B cell (primary cell): ENCODE results near the gene MED13. TPM values are rescaled to one million over a fixed set of nuclear protein-coding genes. Genes with fewer than 3 reads are reported as not detected.

Experiments
- ATAC-seq: fragments of 200-7000 bp; cut with Tn5 transposase; one replicate; pipeline ENCODE4 v1.10.0; 2021; ENCODE audit warnings: low read depth, mild to moderate bottlenecking, moderate number of reproducible peaks, moderate library complexity
- CTCF ChIA-PET: fragments of 350-600 bp; sonication (Branson Sonifier 250); formaldehyde crosslinking; loops from one replicate; lab custom pipeline; 2021; ENCODE audit warnings: antibody characterized with exemption, inconsistent platforms; lab: Charles Lee
- POLR2A ChIA-PET: fragments of 350-600 bp; sonication (Branson Sonifier 250); formaldehyde crosslinking; loops from one replicate; lab custom pipeline; 2021; ENCODE audit warnings: antibody characterized with exemption; lab: Charles Lee
- DNase-seq: peaks from one replicate; pipeline ENCODE4 v3.0.0; 2013
- H2AFZ ChIP-seq: 2 replicates; pipeline ENCODE4 v1.6.1; 2012; ENCODE audit warnings: mild to moderate bottlenecking, low read depth, low read length; ENCODE audit not compliant: insufficient read depth, poor library complexity, severe bottlenecking
- H3K27ac ChIP-seq, 2 donors: 1 replicate in 1 of 2; 2 replicates in 1 of 2; pipeline ENCODE4 v1.5.1; 2012 to 2013; ENCODE audit warnings: low read length in 2 of 2, mild to moderate bottlenecking in 2 of 2, moderate library complexity in 1 of 2
- H3K27me3 ChIP-seq, 4 experiments: fragments of 200-600 bp in 1 of 4; sonication (generic) in 1 of 4; replicated peaks in 1 of 4; 1 replicate in 2 of 4; 2 replicates in 2 of 4; pipeline versions ENCODE4 v1.6.1 to v1.7.0; 2013 to 2016; ENCODE audit warnings: low read length in 3 of 4, mild to moderate bottlenecking in 2 of 4, mixed read lengths in 1 of 4, moderate library complexity in 1 of 4; ENCODE audit not compliant: insufficient read depth in 4 of 4, control insufficient read depth in 3 of 4; ENCODE audit errors: control extremely low read depth in 1 of 4
- H3K36me3 ChIP-seq, 2 experiments: replicated peaks in 1 of 2; 1 replicate in 1 of 2; 2 replicates in 1 of 2; pipeline versions ENCODE4 v1.6.1 to v1.7.1; 2013; ENCODE audit warnings: low read length in 1 of 2; ENCODE audit not compliant: insufficient read depth in 2 of 2, control insufficient read depth in 1 of 2; ENCODE audit errors: control extremely low read depth in 1 of 2, extremely low read depth in 1 of 2
- H3K4me1 ChIP-seq, 2 donors: fragments of 200-600 bp in 1 of 2; sonication (generic) in 1 of 2; 1 replicate in 1 of 2; 2 replicates in 1 of 2; pipeline versions ENCODE4 v1.5.1 to v1.6.1; 2013 to 2017; ENCODE audit warnings: low read length in 2 of 2; ENCODE audit not compliant: control insufficient read depth in 2 of 2, insufficient read depth in 2 of 2
- H3K4me2 ChIP-seq: replicated peaks from 2 replicates; pipeline ENCODE3; 2012; ENCODE audit warnings: mild to moderate bottlenecking, low read depth, low read length; ENCODE audit not compliant: poor library complexity, severe bottlenecking
- H3K4me3 ChIP-seq, 5 experiments: fragments of 200-600 bp in 1 of 5; sonication (generic) in 1 of 5; 1 replicate in 3 of 5; 2 replicates in 2 of 5; pipeline versions ENCODE4 v1.5.1 to v1.7.0; 2011 to 2016; ENCODE audit warnings: low read length in 4 of 5, mild to moderate bottlenecking in 4 of 5, low read depth in 2 of 5, control low read depth in 1 of 5, moderate library complexity in 1 of 5; ENCODE audit not compliant: insufficient read depth in 1 of 5; ENCODE audit errors: control extremely low read depth in 1 of 5, extremely low read depth in 1 of 5
- H3K79me2 ChIP-seq: fragments of 200-600 bp; sonication (generic); one replicate; pipeline ENCODE4 v1.6.0; 2016; ENCODE audit warnings: low read length; ENCODE audit not compliant: control insufficient read depth, insufficient read depth
- H3K9ac ChIP-seq: fragments of 200-600 bp; sonication (generic); 2 replicates; pipeline ENCODE4 v1.6.1; 2017; ENCODE audit warnings: mild to moderate bottlenecking, low read length, moderate library complexity
- H3K9me3 ChIP-seq, 3 donors: one replicate each; pipeline versions ENCODE4 v1.6.1 to v1.7.1; 2013; ENCODE audit warnings: low read length in 2 of 3; ENCODE audit not compliant: control insufficient read depth in 2 of 3, insufficient read depth in 1 of 3; ENCODE audit errors: control extremely low read depth in 1 of 3
- H4K20me1 ChIP-seq: 2 replicates; pipeline ENCODE4 v1.6.0; 2012; ENCODE audit warnings: mild to moderate bottlenecking, low read length; ENCODE audit not compliant: insufficient read depth, control insufficient read depth, poor library complexity, severe bottlenecking
- H3K27ac Mint-ChIP-seq: one replicate; pipeline ENCODE4 v1.8.0; 2021; ENCODE audit warnings: mixed read lengths
- H3K27me3 Mint-ChIP-seq: one replicate; pipeline ENCODE4 v1.8.0; 2021; ENCODE audit warnings: mixed read lengths
- H3K4me1 Mint-ChIP-seq: one replicate; pipeline ENCODE4 v1.8.0; 2021; ENCODE audit warnings: mixed read lengths
- H3K4me3 Mint-ChIP-seq: one replicate; pipeline ENCODE4 v1.8.0; 2021; ENCODE audit warnings: mixed read lengths
- H3K9me3 Mint-ChIP-seq: one replicate; pipeline ENCODE4 v1.8.0; 2022; ENCODE audit warnings: mixed read lengths; ENCODE audit not compliant: insufficient read depth
- EZH2 ChIP-seq: IDR thresholded peaks from 2 replicates; pipeline ENCODE4 v1.6.1; 2012; ENCODE audit warnings: borderline replicate concordance, low read depth, mild to moderate bottlenecking, moderate library complexity, low read length; ENCODE audit not compliant: insufficient read depth, poor library complexity, severe bottlenecking
- WGBS: methylation state at CpG from one replicate; pipeline ENCODE4 v1.1.5; 2013; ENCODE audit warnings: missing lambda C conversion rate; ENCODE audit not compliant: insufficient coverage; 5-methylcytosine and 5-hydroxymethylcytosine counted together
- intact Hi-C: fragments of 100-400 bp; cut with micrococcal nuclease; formaldehyde crosslinking; loops from one replicate; pipeline ENCODE4 v1.10.0; 2022
- polyA plus RNA-seq: library from polyadenylated mRNA; depleted of rRNA; stranded (reverse); fragments of >200 nt; gene quantifications from 2 replicates; pipeline ENCODE4 v1.2.3, GENCODE V29; 2012
- total RNA-seq, 2 donors: library from RNA; stranded (reverse); fragments of 120-200 nt in 1 of 2; gene quantifications; 1 replicate in 1 of 2; 2 replicates in 1 of 2; pipeline versions ENCODE4 v1.2.3 to v1.2.4, GENCODE V29; 2013 to 2022
- TF ChIP-seq, protein P1 (sequence below): fragments of 200-600 bp; IDR thresholded peaks from one replicate; pipeline ENCODE4 v1.8.0; 2022; ENCODE audit warnings: antibody characterized with exemption, mild to moderate bottlenecking

Gene MED13
- total and polyA plus RNA-seq, 2 donors (not counting 1 experiment from before 2014, with no cell fraction given): 17.3 to 120 TPM

DNA sequence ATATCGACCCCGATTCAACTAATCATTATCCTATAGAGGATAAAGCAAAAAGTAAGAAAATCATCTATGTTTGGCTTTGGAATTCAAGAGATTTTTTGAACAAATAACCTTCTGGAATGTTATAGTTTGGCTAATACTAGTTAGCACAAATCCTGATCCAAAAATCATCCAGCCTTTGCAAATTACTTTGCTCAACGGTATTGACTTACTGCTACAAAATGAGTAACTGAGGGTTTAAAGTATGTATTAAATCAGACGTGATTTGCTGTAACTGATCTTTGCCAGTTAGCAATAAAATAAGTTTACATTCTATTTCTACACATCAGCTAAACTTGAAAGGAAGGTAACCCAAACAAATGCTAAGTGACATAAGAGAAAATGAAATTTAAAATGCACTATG lies 6.5 kb downstream of the MED13 start:
- Histone ChIP-seq H3K36me3 (peaks cover 0 to 34% of the 10 kb centered on the region in 2 experiments), H3K4me1 (peaks cover 9 to 21% of the 10 kb centered on the region in 2 donors), H3K27me3 (no peaks in the 10 kb centered on the region), H3K4me3 (no peak overlapping the region), H3K4me2 (no peak overlapping the region), H4K20me1 (peaks cover 60% of the 10 kb centered on the region), H3K9me3 (no peaks in the 10 kb centered on the region), H3K9ac (no peak overlapping the region), H3K79me2 (peaks cover 99% of the 10 kb centered on the region), H2AFZ (no peak overlapping the region), H3K27ac (no peak overlapping the region)
- Mint-ChIP-seq H3K9me3 (no peaks in the 10 kb centered on the region), H3K27ac (no peak overlapping the region), H3K4me3 (no peak overlapping the region), H3K27me3 (no peaks in the 10 kb centered on the region), H3K4me1 (peaks cover 53% of the 10 kb centered on the region)
- ATAC-seq: no peak
- CTCF ChIA-PET: interaction anchor here (3.6 kb wide), 1 partner anchor 51 kb away, joined by 14 read pairs; no protein-coding TSS in a partner anchor
- POLR2A ChIA-PET: no interaction called here
- no peak for DNase-seq
- intact Hi-C loops: no loop called here
- no CpG with 5 or more reads among the region's 4 CpGs for WGBS
- no peak for TF ChIP-seq EZH2
- TF ChIP-seq, protein P1, sequence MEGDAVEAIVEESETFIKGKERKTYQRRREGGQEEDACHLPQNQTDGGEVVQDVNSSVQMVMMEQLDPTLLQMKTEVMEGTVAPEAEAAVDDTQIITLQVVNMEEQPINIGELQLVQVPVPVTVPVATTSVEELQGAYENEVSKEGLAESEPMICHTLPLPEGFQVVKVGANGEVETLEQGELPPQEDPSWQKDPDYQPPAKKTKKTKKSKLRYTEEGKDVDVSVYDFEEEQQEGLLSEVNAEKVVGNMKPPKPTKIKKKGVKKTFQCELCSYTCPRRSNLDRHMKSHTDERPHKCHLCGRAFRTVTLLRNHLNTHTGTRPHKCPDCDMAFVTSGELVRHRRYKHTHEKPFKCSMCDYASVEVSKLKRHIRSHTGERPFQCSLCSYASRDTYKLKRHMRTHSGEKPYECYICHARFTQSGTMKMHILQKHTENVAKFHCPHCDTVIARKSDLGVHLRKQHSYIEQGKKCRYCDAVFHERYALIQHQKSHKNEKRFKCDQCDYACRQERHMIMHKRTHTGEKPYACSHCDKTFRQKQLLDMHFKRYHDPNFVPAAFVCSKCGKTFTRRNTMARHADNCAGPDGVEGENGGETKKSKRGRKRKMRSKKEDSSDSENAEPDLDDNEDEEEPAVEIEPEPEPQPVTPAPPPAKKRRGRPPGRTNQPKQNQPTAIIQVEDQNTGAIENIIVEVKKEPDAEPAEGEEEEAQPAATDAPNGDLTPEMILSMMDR: no peak

DNA sequence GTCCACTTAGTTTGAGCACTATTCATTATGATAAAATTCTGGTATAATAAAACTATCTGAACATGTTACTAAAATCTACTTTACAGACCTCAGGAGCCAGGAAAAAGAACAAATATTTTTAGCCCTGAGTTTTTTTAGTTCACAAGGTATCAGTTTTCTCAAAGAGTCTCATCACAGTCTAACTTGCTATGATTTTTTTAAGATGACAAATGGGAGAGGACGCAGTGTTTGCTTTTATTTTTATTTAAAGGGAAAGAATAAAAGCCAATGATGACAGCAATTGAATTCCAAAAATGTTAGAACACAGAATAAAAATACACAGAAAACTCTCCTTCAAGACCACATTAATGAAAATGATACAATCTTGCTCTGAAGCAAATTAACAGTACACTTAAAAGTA lies 7.4 kb downstream of the MED13 start:
- H3K9ac ChIP-seq: no peak overlapping the region
- H3K27ac Mint-ChIP-seq: no peak overlapping the region

More for the DNA sequence above, 7.4 kb downstream of the MED13 start:
- Mint-ChIP-seq H3K4me3 (no peak overlapping the region), H3K4me1 (peaks cover 49% of the 10 kb centered on the region), H3K9me3 (no peaks in the 10 kb centered on the region), H3K27me3 (no peaks in the 10 kb centered on the region)
- Histone ChIP-seq H3K27ac (no peak overlapping the region), H3K4me3 (no peak overlapping the region), H2AFZ (no peak overlapping the region), H3K4me1 (peaks cover 4 to 12% of the 10 kb centered on the region in 2 donors), H3K36me3 (peaks cover 1 to 40% of the 10 kb centered on the region in 2 experiments), H3K4me2 (no peak overlapping the region), H4K20me1 (peaks cover 60% of the 10 kb centered on the region), H3K27me3 (no peaks in the 10 kb centered on the region), H3K79me2 (peaks cover 99% of the 10 kb centered on the region), H3K9me3 (no peaks in the 10 kb centered on the region)
- intact Hi-C loops: no loop called here
- POLR2A ChIA-PET: no interaction called here
- CTCF ChIA-PET: interaction anchor here (3.6 kb wide), 1 partner anchor 52 kb away, joined by 14 read pairs; no protein-coding TSS in a partner anchor
- no CpG with 5 or more reads among the region's 1 CpG for WGBS
- ATAC-seq: no peak
- no peak for DNase-seq
- TF ChIP-seq EZH2: no peak
- TF ChIP-seq, protein P1: no peak
